HG03095 (cell line): Measurements from ENCODE around the gene ATAD3A.
"Not testable (repeated sequence)": the region's sequence is repeated elsewhere in the genome, so short reads cannot be mapped to it uniquely, and the experiment has no call there.

ENCODE experiments used
- ATAC-seq: cut with Tn5 transposase; IDR thresholded peaks from one replicate; pipeline ENCODE4 v1.9.1; 2021; ENCODE audit warnings: moderate library complexity; ENCODE audit not compliant: unreplicated experiment

The ATAD3A gene

DNA sequence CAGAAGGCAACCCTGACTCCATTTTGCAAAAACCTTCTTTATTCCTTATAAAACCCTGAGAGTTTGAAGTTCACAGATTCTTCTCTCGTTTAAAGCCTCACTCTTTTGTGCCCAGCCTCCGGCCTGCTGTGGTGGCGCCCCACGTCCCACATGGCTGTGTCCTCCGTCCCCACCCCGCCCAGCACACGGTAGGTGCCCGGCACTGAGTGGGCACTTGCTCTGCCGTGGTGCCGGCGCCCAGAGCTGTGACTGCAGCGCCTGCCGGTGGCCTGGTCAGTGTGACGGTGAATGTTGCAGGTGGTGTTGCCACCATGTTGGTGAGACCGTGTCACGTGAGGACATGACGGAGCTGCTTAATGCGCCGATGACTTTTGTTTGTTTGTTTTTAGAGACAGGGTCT, 9.4 kb downstream of the ATAD3A start:
- ATAC-seq, result no peak

DNA sequence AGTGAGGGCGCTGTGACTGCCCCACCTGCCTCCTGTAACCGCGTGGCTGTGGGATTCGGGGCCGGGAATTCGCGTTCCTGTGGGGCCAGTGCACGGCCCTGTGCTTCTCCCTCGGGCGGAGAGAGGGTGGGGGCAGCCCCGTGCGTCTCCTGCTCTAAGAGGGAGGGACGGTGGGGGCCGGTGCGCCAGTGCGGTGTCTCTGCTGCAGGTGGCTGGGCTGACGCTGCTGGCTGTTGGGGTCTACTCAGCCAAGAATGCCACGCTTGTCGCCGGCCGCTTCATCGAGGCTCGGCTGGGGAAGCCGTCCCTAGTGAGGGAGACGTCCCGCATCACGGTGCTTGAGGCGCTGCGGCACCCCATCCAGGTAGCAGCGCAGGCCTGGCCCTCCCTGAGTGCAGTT, 10.6 kb downstream of the ATAD3A start:
- ATAC-seq, result not testable (repeated sequence)

DNA sequence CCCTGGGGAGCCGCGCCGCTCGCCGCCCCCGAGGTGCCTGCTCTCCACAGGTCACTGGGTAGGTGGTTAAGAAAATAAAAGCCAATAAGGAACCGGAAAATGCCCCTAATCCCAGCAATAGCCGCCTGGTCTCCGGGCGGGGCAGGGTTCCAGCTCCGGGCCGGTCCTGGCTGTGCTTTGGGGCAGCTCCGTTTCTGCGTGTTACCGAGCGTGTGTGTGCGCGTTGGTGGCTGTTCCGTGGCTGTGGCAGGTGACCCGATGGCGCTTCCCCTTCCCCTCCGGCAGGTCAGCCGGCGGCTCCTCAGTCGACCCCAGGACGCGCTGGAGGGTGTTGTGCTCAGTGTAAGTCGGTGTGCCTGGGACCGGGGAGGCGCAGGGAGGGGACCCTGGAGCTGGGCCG, 11.3 kb downstream of the ATAD3A start:
- ATAC-seq, result not testable (repeated sequence)

DNA sequence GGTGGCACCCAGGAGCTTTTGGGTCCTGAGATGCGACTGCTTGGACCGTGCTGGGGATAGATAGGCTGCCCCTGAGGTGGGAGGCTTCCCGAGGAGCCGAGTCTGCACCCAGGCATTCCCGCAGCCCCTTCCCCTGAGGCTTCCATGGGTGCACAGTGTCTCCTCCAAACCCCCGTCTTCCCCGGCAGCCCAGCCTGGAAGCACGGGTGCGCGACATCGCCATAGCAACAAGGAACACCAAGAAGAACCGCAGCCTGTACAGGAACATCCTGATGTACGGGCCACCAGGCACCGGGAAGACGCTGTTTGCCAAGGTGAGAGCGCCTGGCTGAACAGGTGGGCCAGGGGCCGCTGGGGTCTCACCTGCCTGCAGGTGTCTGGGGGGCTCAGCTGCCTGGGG, 11.7 kb downstream of the ATAD3A start:
- not testable (repeated sequence) for ATAC-seq

DNA sequence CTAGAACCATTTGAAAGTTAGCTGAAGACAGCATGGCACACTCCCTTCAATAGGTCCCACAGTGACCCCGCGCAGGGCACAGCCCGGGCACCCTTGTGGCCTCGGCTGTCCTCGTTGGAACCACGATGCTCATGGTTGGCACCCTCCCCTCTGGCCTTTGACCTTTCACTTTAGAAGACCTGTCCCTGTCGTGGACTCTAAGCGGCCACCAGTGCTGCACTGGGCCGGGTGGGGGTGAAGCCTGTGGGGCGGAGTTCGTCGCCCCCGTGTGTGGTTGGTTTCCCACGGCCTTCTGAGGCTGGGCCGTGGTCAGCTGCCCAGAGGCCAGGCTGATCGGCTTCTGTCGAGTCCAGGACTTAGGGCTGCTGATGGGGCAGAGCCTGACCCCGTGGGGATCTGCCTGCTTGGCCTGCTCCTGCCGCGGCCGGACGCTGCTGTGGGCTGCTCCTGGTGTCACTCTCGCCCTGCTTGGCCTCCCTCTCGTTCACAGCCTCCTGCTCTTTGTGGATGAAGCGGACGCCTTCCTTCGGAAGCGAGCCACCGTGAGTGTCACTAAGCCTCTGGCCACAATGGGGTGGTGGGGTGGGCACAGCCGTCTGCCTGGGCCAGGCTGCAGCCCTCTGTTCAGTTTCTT, 12.9 kb downstream of the ATAD3A start:
- not testable (repeated sequence) for ATAC-seq

DNA sequence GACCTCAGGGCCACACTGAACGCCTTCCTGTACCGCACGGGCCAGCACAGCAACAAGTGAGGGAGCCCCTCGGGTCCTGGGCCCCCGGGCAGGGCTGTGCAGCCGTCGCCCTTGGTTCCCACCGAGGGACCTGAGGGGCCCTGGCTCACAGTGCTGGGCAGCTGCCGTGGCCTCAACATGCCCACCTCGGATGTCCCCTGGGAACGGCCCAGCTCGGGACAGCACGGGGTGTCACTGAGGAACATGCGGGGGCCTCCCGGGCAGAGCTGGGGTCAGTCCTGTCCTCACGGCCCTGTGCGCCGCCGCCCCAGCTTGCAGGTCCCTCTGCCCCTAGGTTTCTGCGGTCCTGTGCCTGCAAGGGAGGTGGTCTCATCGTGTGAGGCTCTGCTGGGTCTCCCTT, 14.5 kb downstream of the ATAD3A start:
- not testable (repeated sequence) for ATAC-seq

DNA sequence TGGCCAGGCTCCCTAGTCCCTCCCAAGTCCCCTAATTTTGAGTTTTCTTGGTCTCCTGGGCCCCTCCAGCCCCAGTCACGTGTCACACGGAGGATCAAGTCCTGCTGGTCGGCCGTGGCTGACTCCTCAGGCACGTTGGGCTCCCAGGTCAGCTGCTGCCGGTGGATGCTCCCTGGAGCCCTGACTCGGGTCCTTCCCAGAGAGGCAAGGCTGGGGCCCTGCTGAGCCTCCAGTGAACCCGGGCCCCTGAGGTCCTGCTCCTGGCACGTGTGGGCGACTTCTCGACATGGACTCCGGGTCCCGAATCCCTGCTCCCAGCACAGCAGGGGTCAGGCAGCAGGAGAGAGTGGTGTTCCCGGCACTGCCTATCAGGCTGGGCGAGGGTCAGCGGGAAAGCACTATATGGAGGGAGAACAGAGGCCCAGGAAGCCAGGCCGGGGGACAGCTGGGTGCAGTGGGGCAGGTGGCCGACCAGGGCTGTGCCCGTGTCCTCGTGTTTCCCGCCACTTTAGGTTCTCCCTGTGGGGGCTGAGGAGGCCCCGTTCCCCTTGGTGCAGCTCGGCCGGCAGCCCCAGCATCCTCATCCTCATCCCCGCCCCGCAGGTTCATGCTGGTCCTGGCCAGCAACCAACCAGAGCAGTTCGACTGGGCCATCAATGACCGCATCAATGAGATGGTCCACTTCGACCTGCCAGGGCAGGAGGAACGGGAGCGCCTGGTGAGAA, 15.3 kb downstream of the ATAD3A start:
- no peak for ATAC-seq

DNA sequence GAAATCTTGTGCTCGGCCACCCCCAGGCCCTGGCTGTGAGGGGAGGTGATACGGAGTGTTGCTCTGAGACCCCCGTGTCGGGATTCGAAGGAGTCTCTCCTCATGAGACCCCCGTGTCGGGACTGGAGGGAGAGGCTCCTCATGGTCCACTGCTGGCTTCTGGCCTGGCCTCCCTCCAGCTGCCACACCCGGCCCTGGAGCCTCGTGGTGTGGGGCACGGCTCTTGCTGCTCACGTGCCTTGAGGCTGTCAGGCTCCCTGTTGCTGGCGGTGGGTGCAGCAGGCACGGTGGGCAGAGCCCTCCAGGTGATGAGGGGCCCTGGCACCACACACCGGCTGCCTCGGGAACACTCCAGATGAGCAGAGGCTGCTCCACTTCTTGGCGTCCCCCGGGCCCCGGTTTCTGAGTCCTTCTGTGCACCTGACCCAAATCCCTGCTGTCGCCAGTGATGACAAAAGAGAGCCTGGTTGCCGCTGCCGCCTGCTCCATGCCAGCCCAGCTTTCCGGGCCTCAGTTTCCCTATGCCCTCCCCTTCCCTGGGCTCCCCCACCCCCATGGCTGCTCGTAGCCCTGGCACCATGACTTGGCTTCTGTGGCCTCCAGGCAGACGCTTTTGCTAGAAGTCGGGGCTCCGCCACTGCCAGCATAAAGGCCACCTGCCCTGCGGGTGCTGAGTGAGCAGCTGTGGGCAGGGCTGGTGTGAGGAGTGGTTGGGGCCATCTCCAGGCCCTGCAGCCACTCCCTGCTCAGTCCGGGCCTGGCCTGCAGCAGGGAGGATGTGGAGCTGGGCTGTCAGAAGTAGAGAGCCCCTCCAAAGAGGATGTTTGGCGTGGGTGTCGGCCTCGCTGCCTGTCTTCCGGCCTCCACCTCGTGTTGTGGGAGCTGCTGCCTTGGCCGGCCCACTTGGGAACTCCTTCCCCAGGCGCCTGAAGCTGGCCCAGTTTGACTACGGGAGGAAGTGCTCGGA, 16.6 kb downstream of the ATAD3A start:
- no peak for ATAC-seq

DNA sequence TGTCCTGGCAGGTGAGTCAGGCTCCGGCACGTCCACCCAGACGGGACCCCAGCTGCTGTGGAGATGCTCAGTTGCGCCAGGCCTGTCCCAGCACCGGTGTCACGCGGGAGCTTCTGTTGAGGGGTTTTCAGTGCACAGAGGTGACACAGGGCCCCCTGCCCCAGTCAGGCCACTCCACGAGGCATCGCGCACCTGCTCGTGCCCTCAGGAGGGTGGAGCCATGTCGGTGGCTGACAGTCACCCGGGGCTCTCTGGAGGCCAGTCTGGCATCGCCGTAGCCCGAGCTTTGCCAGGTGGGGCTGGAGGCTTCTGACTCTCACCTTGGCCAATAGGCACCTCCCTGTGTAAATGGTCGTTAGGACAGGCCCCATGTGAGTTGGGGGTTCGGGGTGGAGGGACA, 17.4 kb downstream of the ATAD3A start:
- no peak for ATAC-seq

DNA sequence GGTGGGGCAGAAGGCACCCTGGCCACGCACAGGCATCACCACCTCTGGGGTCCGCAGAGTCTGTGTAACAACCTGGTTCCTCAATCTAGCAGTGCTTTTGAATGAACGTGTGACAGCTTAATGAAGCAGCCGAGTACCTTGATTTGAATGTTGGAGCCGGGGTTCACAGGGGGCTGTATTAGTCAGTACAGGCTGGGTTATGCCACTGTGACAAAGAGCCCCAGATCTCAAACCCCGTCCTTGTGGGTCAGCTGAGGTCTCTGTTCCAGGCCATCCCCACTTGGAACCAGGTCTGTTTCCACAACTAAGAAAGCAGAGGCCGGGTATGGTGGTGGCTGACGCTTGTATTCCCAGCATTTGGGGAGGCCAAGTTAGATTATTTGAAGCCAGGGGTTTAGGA, 18.0 kb downstream of the ATAD3A start:
- ATAC-seq, result no peak

DNA sequence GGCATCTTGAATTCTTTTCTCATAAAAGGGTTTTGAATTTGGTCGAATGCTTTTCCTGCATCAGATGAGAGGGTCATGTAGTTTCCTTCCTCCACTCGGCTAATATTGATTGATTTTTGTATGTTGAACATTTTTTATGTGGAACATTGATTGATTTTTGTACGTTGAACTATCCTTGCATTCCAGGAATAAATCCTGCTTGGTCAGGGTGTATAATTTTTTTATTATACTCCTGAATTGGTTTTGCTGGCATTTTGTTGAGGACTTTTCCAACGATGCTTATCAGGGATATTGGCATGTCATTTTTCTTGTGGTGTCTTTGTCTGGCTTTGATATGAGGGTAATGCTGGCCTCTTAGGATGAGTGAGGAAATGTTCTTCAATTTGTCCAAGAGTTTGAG, 20.0 kb downstream of the ATAD3A start:
- ATAC-seq, result no peak

DNA sequence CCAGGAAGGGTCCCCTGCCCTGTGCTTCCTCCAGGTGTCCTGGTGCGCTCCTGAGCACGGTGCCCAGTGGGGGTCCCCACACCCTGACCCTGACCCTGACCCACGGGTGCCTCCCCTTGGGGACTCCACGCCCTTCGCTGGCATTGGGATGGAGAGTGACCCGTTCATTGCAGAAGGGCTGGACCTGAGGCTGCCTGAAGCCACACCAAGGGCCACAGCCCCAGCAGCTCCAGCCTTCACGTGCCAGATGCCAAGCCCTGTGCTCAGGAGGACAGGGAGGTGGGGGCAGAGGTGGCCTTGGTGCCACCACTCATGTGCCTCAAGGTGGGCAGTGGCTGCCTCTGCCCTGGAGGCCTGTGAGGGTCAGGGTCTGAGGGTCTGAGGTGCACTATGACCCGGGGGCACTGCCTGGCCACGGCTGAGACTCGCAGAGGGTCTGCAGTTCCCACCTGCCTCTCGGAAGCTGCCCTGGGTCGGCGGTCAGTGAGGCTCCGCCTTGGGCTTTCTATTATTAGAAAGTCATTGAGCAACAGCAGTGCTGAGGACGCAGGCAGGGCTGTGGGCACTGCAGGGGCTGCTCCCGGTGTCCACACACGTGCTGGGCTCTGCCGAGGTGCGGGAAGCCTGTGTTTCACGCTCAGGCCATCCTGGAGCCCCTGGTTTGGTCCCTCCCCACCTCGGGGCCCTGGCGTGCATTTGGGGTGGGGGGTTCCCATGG, 21.4 kb downstream of the ATAD3A start:
- not testable (repeated sequence) for ATAC-seq

DNA sequence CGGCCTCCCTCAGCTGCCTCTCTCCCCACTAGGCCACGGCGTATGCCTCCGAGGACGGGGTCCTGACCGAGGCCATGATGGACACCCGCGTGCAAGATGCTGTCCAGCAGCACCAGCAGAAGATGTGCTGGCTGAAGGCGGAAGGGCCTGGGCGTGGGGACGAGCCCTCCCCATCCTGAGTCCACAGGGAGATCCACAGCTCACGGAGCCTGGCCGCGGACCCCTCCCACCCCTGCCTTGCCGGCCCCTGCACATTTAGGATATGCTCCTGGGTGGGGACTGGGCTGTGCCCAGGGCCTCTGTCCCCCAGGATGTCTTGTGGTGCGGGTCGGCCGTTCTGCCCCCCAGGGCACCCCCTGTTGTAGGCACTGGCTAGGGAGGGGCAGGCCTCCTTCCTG, 21.9 kb downstream of the ATAD3A start:
- not testable (repeated sequence) for ATAC-seq

DNA sequence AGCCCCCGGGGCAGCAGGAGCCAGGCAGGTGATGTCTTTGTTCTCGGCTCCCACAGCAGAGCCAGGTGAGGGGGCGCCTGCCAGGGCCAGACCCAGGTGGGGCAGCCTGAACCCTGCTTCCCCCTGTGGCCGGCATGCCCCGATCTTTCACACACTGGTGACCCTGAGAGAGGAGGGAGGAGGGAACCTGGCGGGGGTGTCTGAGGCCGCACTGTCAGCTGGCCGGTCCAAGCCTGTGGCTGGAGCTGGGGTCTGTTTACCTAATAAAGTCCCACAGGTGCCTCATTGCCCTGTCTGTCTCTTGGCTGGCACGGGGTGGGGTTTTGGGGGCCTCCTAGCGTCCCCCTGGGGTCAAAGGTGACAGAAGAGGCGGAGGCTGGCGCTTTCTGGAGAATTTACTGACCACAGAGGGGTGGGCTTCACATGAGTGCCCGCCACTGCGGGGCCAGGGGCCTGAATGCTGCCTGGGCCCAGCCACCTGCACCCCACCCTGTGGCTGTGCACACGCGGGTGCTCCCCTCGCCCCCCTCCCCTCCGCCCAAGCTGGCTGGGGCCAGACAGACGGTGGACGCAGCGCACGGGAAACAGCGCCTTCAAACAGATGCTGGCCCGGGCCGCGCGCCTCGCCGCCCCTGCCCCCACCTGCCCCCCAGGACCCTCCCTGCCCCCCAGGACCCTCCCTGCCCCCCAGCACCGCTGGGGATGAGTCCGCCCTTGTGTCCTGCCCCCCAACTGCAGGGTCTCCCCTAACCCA, 22.6 kb downstream of the ATAD3A start:
- ATAC-seq, result no peak

DNA sequence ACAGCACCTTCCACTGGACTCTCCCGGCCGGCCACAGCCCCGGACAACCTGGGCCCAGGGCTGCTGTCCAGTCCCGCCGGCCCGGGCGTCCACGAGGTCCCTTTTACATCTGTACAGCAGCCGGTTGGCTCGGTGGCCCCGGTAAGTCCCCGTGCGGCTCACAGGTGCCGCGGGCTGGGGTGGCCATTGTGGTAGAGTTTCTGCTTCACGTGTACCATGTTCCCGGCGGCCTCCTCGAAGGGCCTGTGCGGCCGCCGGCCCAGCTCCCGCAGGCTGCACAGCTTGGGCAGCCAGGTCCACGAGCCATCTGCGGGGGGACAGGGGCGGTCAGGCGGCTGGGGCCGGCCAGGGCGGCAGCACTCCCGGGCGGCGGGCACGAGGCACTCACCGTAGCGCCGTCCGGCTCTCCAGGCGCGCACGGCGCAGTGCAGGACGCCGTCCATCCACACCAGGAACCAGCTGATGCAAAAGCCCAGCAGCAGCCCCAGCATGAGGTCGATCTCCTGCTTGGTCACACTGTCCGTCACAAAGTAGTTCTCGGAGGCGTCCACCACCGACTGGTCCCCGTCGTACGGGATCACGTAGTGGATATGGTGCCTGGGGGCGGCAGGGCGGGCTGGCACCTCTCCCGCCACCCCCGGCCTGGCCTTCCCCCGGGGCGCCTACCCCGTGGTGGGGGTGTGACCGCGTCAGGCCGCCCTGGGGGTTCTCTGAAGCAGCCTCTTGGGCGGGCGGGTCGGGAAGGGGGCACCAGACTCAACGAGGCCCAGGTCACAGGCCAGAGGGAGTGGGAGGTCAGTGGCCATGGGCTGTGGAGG, 23.4 kb downstream of the ATAD3A start:
- no peak for ATAC-seq

DNA sequence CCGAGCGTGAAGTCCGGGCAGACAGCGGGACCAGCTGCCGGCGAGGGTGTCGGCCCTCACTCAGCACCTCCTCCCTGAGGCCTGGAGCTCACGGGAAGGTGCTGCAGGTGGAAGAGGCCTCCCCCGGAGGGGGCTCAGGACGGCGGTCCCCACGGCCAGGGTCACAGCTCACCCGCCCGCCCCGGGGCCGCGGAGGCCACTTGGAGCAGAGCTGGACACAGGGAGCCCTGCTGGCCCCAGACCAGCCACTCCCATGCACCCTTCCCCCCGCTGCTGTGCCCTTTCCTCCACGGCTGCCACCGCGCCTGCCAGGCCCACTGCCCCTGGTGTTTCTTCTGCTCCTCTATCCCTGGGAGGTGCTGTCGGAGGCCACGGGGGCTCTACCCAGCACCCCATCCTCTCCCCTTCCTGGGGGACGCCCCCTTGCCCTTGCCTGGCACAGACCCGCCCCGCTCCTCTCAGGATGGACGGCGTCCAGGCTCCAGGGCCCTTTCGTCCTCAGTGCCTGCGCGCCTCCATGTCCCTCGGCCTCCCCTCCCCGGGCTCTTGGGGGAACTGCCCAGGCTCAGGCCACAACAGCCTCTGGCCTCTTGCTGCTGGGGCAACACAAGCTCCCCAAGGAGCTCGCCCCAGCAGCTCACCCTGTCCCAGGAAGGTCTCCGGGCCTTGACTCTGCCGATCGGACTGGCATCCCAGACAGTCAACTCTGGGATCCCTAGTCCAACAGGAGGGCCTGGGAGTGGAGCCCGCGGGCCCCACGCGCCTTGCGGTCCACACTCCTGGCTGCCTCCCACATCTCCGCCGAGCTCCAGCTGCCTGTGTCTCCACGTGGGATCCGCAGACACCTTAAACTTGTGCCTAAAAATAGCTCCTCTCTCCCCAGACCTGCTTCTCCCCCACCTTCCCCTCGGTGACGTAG, 24.3 kb downstream of the ATAD3A start:
- no peak for ATAC-seq

DNA sequence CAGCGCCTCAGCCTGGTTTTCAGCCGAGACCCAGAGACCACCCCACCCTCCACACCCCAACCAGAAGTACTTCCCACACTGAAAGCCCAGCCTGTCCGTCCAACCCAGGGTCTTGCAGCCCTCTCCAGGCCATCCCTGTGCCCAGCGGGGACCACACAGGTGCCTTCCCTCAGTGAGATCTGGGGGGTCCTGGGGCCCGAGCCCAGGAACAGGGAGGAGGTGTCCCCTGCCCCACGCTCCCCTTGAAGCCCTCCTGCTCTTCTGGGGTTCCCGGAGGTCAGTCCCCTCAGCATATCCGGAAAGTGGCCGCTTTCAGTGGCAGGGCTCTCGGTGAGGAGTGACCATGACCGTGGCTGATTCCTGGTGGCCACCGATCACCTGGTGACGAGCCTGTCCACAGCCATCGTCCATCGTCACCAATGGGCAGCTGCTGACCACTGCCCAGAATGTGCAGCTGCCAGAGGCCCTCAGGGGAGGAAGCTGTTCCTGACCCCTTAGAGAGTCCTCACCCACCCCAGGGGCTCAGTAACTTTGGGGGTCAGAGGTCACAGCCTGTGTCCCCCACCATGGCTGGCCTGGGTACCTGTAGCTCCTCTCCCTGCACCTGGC, 25.1 kb downstream of the ATAD3A start:
- no peak for ATAC-seq
